Karpas-422 (cell line): ENCODE data around the gene RPRD1B. TPM values are rescaled to one million over a fixed set of nuclear protein-coding genes. Genes with fewer than 3 reads are reported as not detected.

Experiments used
- DNase-seq: peaks from one replicate; pipeline ENCODE4 v3.0.0-alpha.2; 2015
- H2AFZ ChIP-seq: fragments of 200-600 bp; sonication (generic); 2 replicates; pipeline ENCODE4 v1.6.1; 2014; ENCODE audit warnings: antibody characterized with exemption, low read length, mixed read lengths
- H3K27ac ChIP-seq: fragments of 200-600 bp; sonication (generic); 2 replicates; pipeline ENCODE4 v1.5.1; 2014; ENCODE audit warnings: mild to moderate bottlenecking, low read length, moderate library complexity
- H3K27me3 ChIP-seq: fragments of 200-600 bp; sonication (generic); 2 replicates; pipeline ENCODE4 v1.6.1; 2014; ENCODE audit warnings: low read length, mixed read lengths
- H3K36me3 ChIP-seq: fragments of 200-600 bp; sonication (generic); 2 replicates; pipeline ENCODE4 v1.6.1; 2014; ENCODE audit warnings: low read length, mixed read lengths; ENCODE audit not compliant: insufficient read depth
- H3K4me1 ChIP-seq: fragments of 200-600 bp; sonication (generic); 2 replicates; pipeline ENCODE4 v1.6.1; 2014; ENCODE audit warnings: mild to moderate bottlenecking, low read length, mixed read lengths
- H3K4me2 ChIP-seq: fragments of 200-600 bp; sonication (generic); 2 replicates; pipeline ENCODE4 v1.6.1; 2014; ENCODE audit warnings: low read length, low read depth, mild to moderate bottlenecking; ENCODE audit not compliant: poor library complexity, severe bottlenecking
- H3K4me3 ChIP-seq: fragments of 200-600 bp; sonication (generic); 2 replicates; pipeline ENCODE4 v1.5.1; 2014; ENCODE audit warnings: mild to moderate bottlenecking, antibody characterized with exemption, low read length, mixed read lengths
- H3K79me2 ChIP-seq: fragments of 200-600 bp; sonication (generic); 2 replicates; pipeline ENCODE4 v1.6.1; 2014; ENCODE audit warnings: mild to moderate bottlenecking, low read length, mixed read lengths
- H3K9ac ChIP-seq: fragments of 200-600 bp; sonication (generic); 2 replicates; pipeline ENCODE4 v1.6.0; 2014; ENCODE audit warnings: low read length
- H3K9me2 ChIP-seq: fragments of 200-600 bp; sonication (generic), shearing (Covaris generic); replicated peaks from 2 replicates; pipeline ENCODE4 v1.6.0; 2014; ENCODE audit warnings: mild to moderate bottlenecking, low read length, moderate library complexity; ENCODE audit not compliant: insufficient read depth
- H3K9me3 ChIP-seq: fragments of 300-700, 200-600 bp; sonication (generic); 2 replicates; pipeline ENCODE4 v1.6.1; 2014; ENCODE audit warnings: low read length, mixed read lengths
- H4K20me1 ChIP-seq: fragments of 200-600 bp; sonication (generic); 2 replicates; pipeline ENCODE4 v1.6.1; 2014; ENCODE audit warnings: mild to moderate bottlenecking, antibody characterized with exemption, low read length, low read depth; ENCODE audit not compliant: insufficient read depth
- total RNA-seq: library from RNA; depleted of rRNA; stranded (reverse); fragments of >200 nt; shearing (Covaris generic); gene quantifications from 2 replicates; pipeline ENCODE4 v1.2.3, GENCODE V29; 2014; ENCODE audit warnings: low replicate concordance

RPRD1B gene
- total RNA-seq, 1 experiment from 2014 or later = 68.2 TPM

- Histone ChIP-seq H3K4me3 (no peak overlapping the region), H3K9me3 (no peaks in the 10 kb centered on the region), H2AFZ (no peak overlapping the region)
Observed at GRCh38 chr20:38129248-38129865, 95.8 kb downstream of the RPRD1B start.

GRCh38 chr20:38129893-38130609 lies 96.5 kb downstream of the RPRD1B start:
- Histone ChIP-seq H3K79me2 (no peaks in the 10 kb centered on the region), H3K36me3 (no peaks in the 10 kb centered on the region), H2AFZ (no peak overlapping the region), H3K4me1 (no peaks in the 10 kb centered on the region), H3K27ac (no peak overlapping the region), H3K4me3 (no peak overlapping the region), H4K20me1 (no peaks in the 10 kb centered on the region), H3K9me3 (no peaks in the 10 kb centered on the region), H3K9me2 (no peaks in the 10 kb centered on the region), H3K9ac (no peak overlapping the region), H3K4me2 (no peak overlapping the region), H3K27me3 (no peaks in the 10 kb centered on the region)
- DNase-seq = no peak

More at GRCh38 chr20:38129248-38129865, 95.8 kb downstream of the RPRD1B start:
- Histone ChIP-seq H3K9ac (no peak overlapping the region), H3K27me3 (no peaks in the 10 kb centered on the region), H3K27ac (no peak overlapping the region), H3K4me1 (no peaks in the 10 kb centered on the region), H3K79me2 (no peaks in the 10 kb centered on the region), H3K4me2 (no peak overlapping the region), H3K9me2 (no peaks in the 10 kb centered on the region), H4K20me1 (no peaks in the 10 kb centered on the region), H3K36me3 (no peaks in the 10 kb centered on the region)
- no peak for DNase-seq

- Histone ChIP-seq H3K9ac (no peak overlapping the region), H2AFZ (no peak overlapping the region), H3K9me2 (no peaks in the 10 kb centered on the region), H3K79me2 (no peaks in the 10 kb centered on the region), H3K9me3 (no peaks in the 10 kb centered on the region), H3K4me2 (no peak overlapping the region), H4K20me1 (no peaks in the 10 kb centered on the region), H3K36me3 (no peaks in the 10 kb centered on the region), H3K27ac (no peak overlapping the region), H3K4me1 (no peaks in the 10 kb centered on the region), H3K27me3 (no peaks in the 10 kb centered on the region), H3K4me3 (no peak overlapping the region)
- no peak for DNase-seq
Observed at GRCh38 chr20:38130687-38131587, 97.4 kb downstream of the RPRD1B start.

GRCh38 chr20:38131588-38132121 lies 98.1 kb downstream of the RPRD1B start:
- H3K27me3 ChIP-seq = no peaks in the 10 kb centered on the region
- H3K27ac ChIP-seq = no peak overlapping the region
- no peaks in the 10 kb centered on the region for H3K9me3 ChIP-seq
- H3K4me3 ChIP-seq = no peak overlapping the region
- no peak overlapping the region for H3K4me2 ChIP-seq
- H2AFZ ChIP-seq = no peak overlapping the region
- no peaks in the 10 kb centered on the region for H3K36me3 ChIP-seq
- no peak overlapping the region for H3K9ac ChIP-seq
- no peaks in the 10 kb centered on the region for H3K79me2 ChIP-seq
- no peaks in the 10 kb centered on the region for H4K20me1 ChIP-seq
- no peaks in the 10 kb centered on the region for H3K9me2 ChIP-seq
- no peak for DNase-seq
- no peaks in the 10 kb centered on the region for H3K4me1 ChIP-seq

- no peaks in the 10 kb centered on the region for H4K20me1 ChIP-seq
- no peak overlapping the region for H3K4me2 ChIP-seq
- no peak overlapping the region for H2AFZ ChIP-seq
- H3K27me3 ChIP-seq = no peaks in the 10 kb centered on the region
- DNase-seq = no peak
- no peak overlapping the region for H3K9ac ChIP-seq
- H3K4me1 ChIP-seq = no peaks in the 10 kb centered on the region
- H3K79me2 ChIP-seq = no peaks in the 10 kb centered on the region
- no peaks in the 10 kb centered on the region for H3K36me3 ChIP-seq
- no peaks in the 10 kb centered on the region for H3K9me3 ChIP-seq
- H3K9me2 ChIP-seq = no peaks in the 10 kb centered on the region
- no peak overlapping the region for H3K4me3 ChIP-seq
- no peak overlapping the region for H3K27ac ChIP-seq
Observed at GRCh38 chr20:38132156-38132909, 98.8 kb downstream of the RPRD1B start.

- H3K9me2 ChIP-seq = no peaks in the 10 kb centered on the region
- no peaks in the 10 kb centered on the region for H4K20me1 ChIP-seq
- no peaks in the 10 kb centered on the region for H3K79me2 ChIP-seq
- H3K4me2 ChIP-seq = no peak overlapping the region
- DNase-seq = no peak
- H3K9ac ChIP-seq = no peak overlapping the region
- no peak overlapping the region for H3K4me3 ChIP-seq
- H3K9me3 ChIP-seq = no peaks in the 10 kb centered on the region
- no peaks in the 10 kb centered on the region for H3K27me3 ChIP-seq
- no peak overlapping the region for H3K27ac ChIP-seq
- H2AFZ ChIP-seq = no peak overlapping the region
- H3K4me1 ChIP-seq = no peaks in the 10 kb centered on the region
- H3K36me3 ChIP-seq = no peaks in the 10 kb centered on the region
Observed at GRCh38 chr20:38132910-38133501, 99.5 kb downstream of the RPRD1B start.

- H3K27me3 ChIP-seq = no peaks in the 10 kb centered on the region
- no peak overlapping the region for H3K9ac ChIP-seq
- H3K4me1 ChIP-seq = no peaks in the 10 kb centered on the region
- no peak for DNase-seq
- no peaks in the 10 kb centered on the region for H3K36me3 ChIP-seq
- no peak overlapping the region for H2AFZ ChIP-seq
- H3K9me3 ChIP-seq = no peaks in the 10 kb centered on the region
- no peak overlapping the region for H3K4me3 ChIP-seq
- H3K79me2 ChIP-seq = no peaks in the 10 kb centered on the region
- no peak overlapping the region for H3K27ac ChIP-seq
- no peaks in the 10 kb centered on the region for H4K20me1 ChIP-seq
- H3K4me2 ChIP-seq = no peak overlapping the region
- no peaks in the 10 kb centered on the region for H3K9me2 ChIP-seq
Observed at GRCh38 chr20:38133680-38134426, 100.3 kb downstream of the RPRD1B start.
